ENCODE results near the gene MRPL44. TPM values are rescaled to one million over a fixed set of nuclear protein-coding genes. Genes with fewer than 3 reads are reported as not detected.

MRPL44 gene
- total and polyA plus RNA-seq, 2 donors (not counting 1 experiment from before 2014, with no cell fraction given): 8.9 to 26.7 TPM

GRCh38 chr2:223945755-223946154, 11.5 kb upstream of the MRPL44 start:
- no peaks in the 10 kb centered on the region for H3K27me3 ChIP-seq (replicated peaks in 1 of 4; ENCODE audit: control extremely low read depth in 1 of 4, control insufficient read depth in 3 of 4, insufficient read depth in 4 of 4, low read length in 3 of 4)
- ChIA-PET POLR2A (interaction anchor here (0.8 to 1.5 kb wide), 3 partner anchors 9 to 109 kb away, joined by 4 to 6 read pairs (median 5); partner anchors contain the start of gene MRPL44), CTCF (interaction anchor here (0.6 to 1.8 kb wide), 4 partner anchors 9 to 106 kb away, joined by 3 to 7 read pairs (median 4); no protein-coding TSS in a partner anchor)
- TF ChIP-seq CTCF (IDR thresholded peaks at IDR 0.05): no peak
- TF ChIP-seq EZH2 (IDR thresholded peaks at IDR 0.05; ENCODE audit: borderline replicate concordance, insufficient read depth, low read depth, low read length, poor library complexity, severe bottlenecking): no peak
- peak overlapping the region in 1 of 2 donors; percentile 87 for H3K27ac ChIP-seq (ENCODE audit: low read length in 2 of 2)
- ATAC-seq (ENCODE audit: low read depth) (no peak), DNase-seq (no peak)
- no peaks in the 10 kb centered on the region for H4K20me1 ChIP-seq (ENCODE audit: control insufficient read depth, insufficient read depth, low read length, poor library complexity, severe bottlenecking)
- H3K36me3 ChIP-seq (replicated peaks in 1 of 2; ENCODE audit: control extremely low read depth in 1 of 2, control insufficient read depth in 1 of 2, extremely low read depth in 1 of 2, insufficient read depth in 2 of 2, low read length in 1 of 2): no peaks in the 10 kb centered on the region
- peak overlapping the region; percentile 99 for H3K4me2 ChIP-seq (replicated peaks; ENCODE audit: low read depth, low read length, poor library complexity, severe bottlenecking)
- Mint-ChIP-seq H3K27me3 (no peaks in the 10 kb centered on the region), H3K27ac (peak overlapping the region; percentile 68), H3K4me1 (peaks cover 52% of the 10 kb centered on the region), H3K9me3 (ENCODE audit: insufficient read depth) (no peaks in the 10 kb centered on the region), H3K4me3 (peak overlapping the region; percentile 94)
- no CpG with 5 or more reads among the region's 4 CpGs for WGBS (ENCODE audit: insufficient coverage)
- peak overlapping the region; percentile 98 for H3K9ac ChIP-seq (ENCODE audit: low read length)
- H3K79me2 ChIP-seq (ENCODE audit: control insufficient read depth, insufficient read depth, low read length): peaks cover 86% of the 10 kb centered on the region
- H3K4me3 ChIP-seq (ENCODE audit: control extremely low read depth in 1 of 5, extremely low read depth in 1 of 5, insufficient read depth in 1 of 5, low read depth in 2 of 5, low read length in 4 of 5): peak overlapping the region in 3 of 5 experiments; percentile 89 to 92 (median 91)
- intact Hi-C loops (cut with micrococcal nuclease): loop anchor here (1.0 to 10.0 kb wide), 4 partner anchors 8 to 999 kb away; partner anchors contain the start of gene MRPL44
- H3K4me1 ChIP-seq (ENCODE audit: control insufficient read depth in 2 of 2, insufficient read depth in 2 of 2, low read length in 2 of 2): peaks cover 28 to 51% of the 10 kb centered on the region in 2 donors
- peak overlapping the region; percentile 90 for H2AFZ ChIP-seq (ENCODE audit: insufficient read depth, low read depth, low read length, poor library complexity, severe bottlenecking)
- no peaks in the 10 kb centered on the region for H3K9me3 ChIP-seq (ENCODE audit: control extremely low read depth in 1 of 3, control insufficient read depth in 2 of 3, insufficient read depth in 1 of 3, low read length in 2 of 3)

- Histone ChIP-seq H3K36me3 (replicated peaks in 1 of 2; ENCODE audit: control extremely low read depth in 1 of 2, control insufficient read depth in 1 of 2, extremely low read depth in 1 of 2, insufficient read depth in 2 of 2, low read length in 1 of 2) (no peaks in the 10 kb centered on the region), H3K4me1 (ENCODE audit: control insufficient read depth in 2 of 2, insufficient read depth in 2 of 2, low read length in 2 of 2) (peaks cover 44 to 60% of the 10 kb centered on the region in 2 donors), H2AFZ (ENCODE audit: insufficient read depth, low read depth, low read length, poor library complexity, severe bottlenecking) (no peak overlapping the region), H3K4me2 (replicated peaks; ENCODE audit: low read depth, low read length, poor library complexity, severe bottlenecking) (no peak overlapping the region), H3K9me3 (ENCODE audit: control extremely low read depth in 1 of 3, control insufficient read depth in 2 of 3, insufficient read depth in 1 of 3, low read length in 2 of 3) (no peaks in the 10 kb centered on the region), H4K20me1 (ENCODE audit: control insufficient read depth, insufficient read depth, low read length, poor library complexity, severe bottlenecking) (no peaks in the 10 kb centered on the region), H3K9ac (ENCODE audit: low read length) (no peak overlapping the region), H3K4me3 (ENCODE audit: control extremely low read depth in 1 of 5, extremely low read depth in 1 of 5, insufficient read depth in 1 of 5, low read depth in 2 of 5, low read length in 4 of 5) (no peak overlapping the region), H3K27me3 (replicated peaks in 1 of 4; ENCODE audit: control extremely low read depth in 1 of 4, control insufficient read depth in 3 of 4, insufficient read depth in 4 of 4, low read length in 3 of 4) (no peaks in the 10 kb centered on the region), H3K79me2 (ENCODE audit: control insufficient read depth, insufficient read depth, low read length) (peaks cover 85% of the 10 kb centered on the region), H3K27ac (ENCODE audit: low read length in 2 of 2) (no peak overlapping the region)
- H3K9me3 Mint-ChIP-seq (ENCODE audit: insufficient read depth): no peaks in the 10 kb centered on the region
- peaks cover 60% of the 10 kb centered on the region for H3K4me1 Mint-ChIP-seq
- intact Hi-C loops (cut with micrococcal nuclease): loop anchor here (10.0 kb wide), 1 partner anchor 997 kb away; no protein-coding TSS in a partner anchor
- 94% methylated on average over 2 of the region's 5 CpGs for whole genome bisulfite sequencing (ENCODE audit: insufficient coverage)
- H3K27me3 Mint-ChIP-seq: no peaks in the 10 kb centered on the region
- H3K4me3 Mint-ChIP-seq: no peak overlapping the region
- H3K27ac Mint-ChIP-seq: peak overlapping the region; percentile 33
- ChIA-PET POLR2A (no interaction called here), CTCF (interaction anchor here (1.2 kb wide), 1 partner anchor 52 kb away, joined by 3 read pairs; no protein-coding TSS in a partner anchor)
- no peak for DNase-seq
- ATAC-seq (ENCODE audit: low read depth): no peak
- TF ChIP-seq CTCF (IDR thresholded peaks at IDR 0.05) (no peak), EZH2 (IDR thresholded peaks at IDR 0.05; ENCODE audit: borderline replicate concordance, insufficient read depth, low read depth, low read length, poor library complexity, severe bottlenecking) (no peak)
These were observed 9.5 kb upstream of the MRPL44 start for GRCh38 chr2:223947711-223948205.
